Activated T-cell treated with anti-CD3 and anti-CD28 coated beads for 4 hours (primary cell): ENCODE results near the gene DLX4.

Experiments used
- DNase-seq: peaks from one replicate; pipeline ENCODE4 v3.0.0-alpha.2; 2020

DLX4 gene

DNA sequence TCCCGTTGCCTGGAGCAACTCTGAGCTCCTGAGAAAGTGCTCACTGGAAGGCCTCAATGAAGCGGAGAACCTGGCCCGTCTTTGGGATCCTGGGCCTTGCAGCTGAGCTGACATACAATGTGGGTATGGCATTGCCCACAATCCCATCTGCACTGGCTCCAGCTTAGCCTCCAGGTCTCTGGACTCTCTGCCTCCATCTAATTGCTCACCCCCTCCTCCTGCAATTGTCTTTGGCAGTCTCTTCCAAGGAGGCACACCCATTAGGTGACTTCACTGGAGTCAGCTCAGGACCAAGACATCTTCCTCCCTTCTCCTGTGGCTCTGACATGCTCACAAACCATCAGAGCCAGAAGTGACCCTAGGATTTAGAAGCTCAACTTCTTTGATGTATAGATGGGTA is 1.5 kb downstream of the DLX4 start:
- DNase-seq = no peak

DNA sequence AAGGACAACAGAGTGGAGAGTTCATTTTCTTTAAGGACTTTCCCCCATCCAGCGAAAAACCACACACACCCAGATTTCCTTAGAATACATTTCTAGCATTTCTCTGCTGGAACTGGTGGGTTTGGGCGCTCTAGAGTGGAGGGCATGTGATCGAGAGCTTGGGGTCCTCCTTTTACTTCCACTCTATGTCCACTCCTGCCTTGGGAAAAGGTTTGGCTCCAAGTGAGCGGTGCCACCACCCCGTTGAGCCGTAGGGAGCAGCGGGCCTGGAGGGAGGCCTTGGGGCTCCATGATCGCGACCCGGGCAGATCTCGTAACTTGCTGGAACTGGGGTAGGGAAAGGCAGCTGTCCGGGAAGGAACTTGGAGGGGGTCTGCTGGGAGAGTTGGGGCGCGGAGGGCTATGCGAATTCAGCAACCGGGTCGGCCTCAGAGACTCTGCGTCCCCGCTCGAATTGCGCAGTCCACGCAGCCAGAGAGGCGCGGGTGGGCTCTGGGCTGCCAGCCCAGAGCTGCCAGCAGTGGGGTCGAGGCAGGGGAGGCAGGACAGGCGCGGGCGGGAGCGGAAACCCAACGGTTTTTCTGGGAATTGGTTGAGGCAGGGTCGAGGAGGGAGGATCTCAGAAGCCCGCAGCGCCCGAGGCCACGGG is 2.3 kb downstream of the DLX4 start:
- DNase-seq = no peak

DNA sequence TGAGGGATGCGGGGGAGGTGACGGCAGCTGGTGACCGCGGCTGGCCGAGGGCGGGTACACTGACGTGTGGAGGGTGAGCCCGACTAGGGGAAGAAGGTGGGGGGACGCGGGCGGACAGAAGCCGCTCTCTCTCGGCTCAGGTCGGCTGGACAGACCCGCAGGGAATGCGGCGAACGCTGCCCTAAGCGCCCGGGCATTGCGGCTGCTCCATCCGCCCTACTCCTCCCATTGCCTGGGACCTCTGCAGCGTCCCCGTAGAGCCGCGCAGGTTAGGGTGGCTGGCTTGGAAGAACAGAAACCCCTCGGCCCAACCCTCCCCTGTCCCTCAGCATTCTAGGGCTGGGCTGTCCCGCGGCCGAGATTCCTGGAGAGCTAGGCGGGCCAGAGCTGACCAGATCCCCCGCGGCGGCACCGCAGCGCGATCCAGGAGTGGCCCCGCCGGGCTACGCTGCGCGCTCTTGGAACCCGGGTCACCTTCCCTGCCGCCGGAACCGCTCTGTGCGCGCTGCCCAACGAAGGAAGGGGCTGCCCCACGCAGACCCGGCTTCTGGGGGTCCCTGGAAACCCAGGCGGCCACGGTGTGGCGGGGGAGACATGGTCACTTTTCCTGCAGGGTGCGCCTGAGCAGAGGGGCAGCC is 3.0 kb downstream of the DLX4 start:
- no peak for DNase-seq

DNA sequence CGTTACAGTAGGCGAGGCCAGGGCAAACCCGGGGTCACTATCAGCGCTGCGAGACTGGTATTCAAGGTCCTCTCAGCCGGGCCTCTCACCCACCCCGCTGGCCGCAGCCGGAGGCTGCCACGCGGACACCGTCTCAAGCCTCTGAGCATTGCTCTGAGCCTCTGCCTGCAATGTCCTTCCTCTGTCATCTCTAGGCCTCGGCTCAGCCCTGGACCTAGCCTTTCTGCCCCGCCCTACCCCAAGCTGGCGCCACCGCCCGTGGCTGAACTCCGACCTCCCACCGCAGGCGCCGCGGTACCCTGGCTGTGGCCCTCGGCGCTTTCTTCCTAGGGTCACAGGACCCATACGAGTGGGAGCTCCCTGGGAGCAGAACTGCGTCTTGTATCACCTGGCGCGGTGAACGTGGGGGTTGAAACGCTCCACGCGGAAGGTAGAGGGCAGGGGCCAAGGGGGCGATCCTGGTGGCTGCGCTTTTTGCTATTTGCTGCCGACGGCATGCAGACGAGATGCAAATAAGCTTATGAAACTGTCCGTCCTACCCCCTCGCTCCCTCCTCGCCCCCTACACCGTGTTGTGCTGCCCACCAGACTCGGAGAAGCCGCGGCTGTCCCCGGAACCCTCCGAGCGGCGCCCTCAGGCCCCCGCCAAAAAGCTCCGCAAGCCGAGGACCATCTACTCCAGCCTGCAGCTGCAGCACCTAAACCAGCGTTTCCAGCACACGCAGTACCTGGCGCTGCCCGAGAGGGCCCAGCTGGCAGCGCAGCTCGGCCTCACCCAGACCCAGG is 3.7 kb downstream of the DLX4 start:
- no peak for DNase-seq

DNA sequence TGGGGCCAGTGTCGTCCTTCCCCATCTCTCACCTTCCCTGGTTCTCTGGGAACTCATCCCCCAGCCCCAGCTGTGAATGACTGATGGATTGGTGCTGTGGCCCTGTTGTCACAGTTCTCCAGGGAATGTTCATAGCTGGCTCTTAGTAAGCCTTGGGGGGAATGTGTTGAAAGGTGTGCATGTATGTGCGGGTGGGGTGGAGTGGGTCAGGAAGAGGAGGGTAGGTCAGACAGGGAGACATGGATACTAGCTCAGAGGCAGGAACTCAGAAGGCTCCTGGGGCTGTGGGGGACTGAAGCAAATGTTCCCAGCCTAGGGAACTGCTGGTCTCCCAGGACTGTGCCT is 4.3 kb downstream of the DLX4 start:
- no peak for DNase-seq

DNA sequence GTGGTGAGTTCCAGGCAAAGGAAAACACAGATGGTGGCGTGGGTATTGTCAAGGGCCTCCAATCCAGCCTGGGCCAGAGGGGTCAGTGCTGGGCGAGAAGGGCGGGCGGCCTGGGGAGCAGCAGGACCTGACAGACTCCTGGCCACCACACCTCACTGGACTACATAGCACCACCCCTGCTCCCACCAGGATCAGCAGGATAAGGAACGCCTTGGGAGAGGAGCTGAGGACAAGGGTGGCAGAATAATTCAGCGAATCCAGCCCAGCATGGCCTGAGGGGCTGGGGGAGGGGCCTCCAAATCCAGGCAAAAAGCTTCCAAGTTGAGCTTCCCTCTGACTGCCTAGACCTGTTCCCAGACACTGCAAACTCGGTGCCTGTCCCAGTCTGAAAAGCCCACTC is 6.5 kb downstream of the DLX4 start:
- no peak for DNase-seq

DNA sequence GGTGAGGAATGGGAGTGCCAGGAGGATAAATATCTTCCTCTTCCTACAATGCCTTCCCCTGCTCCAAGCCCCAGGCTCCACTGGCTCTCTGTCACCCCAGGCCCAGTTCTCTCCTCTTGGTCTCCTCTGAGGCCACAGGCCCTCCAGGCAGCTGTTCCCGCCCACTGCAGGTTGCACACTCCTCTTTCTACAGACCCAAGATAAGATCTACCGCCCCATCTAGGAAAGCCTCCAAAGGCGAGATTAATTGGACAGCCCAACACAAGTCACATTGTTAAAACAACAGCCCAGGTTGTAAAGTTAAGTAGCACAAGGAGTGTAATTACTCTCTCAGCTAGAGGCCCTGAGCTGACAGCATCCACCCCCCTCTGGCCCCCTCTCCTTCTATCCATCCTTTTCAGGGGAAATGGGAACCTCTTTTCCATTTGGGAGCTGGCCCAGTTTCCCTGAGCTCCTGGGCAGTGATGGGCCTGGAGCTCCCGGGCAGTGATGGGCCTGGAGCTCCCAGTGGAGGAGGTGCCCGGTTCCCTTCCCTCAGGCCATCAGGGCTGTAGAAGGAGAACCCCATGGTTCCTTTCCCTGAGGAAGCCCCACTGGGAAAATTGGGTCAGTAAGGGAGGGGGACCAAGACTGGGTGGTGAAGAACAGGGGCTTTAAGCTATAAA is 7.3 kb downstream of the DLX4 start:
- no peak for DNase-seq

DNA sequence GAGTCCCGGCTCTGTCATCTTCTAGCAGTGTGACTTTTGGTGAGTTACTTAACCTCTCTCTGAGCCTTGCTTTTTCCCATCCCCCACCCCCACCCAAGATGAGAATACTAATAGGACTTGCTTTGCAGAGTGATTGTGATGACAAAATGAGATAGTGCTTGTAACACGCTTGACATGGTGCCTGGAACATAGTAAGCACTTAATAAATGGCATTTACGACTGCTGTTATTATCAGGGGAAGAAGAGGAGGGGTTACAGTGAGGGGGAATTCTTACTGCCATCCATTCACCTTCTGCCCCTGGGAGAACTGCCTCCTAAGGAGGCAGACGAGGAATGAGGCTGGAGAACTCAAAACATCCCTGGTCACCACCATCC is 7.8 kb downstream of the DLX4 start:
- no peak for DNase-seq

DNA sequence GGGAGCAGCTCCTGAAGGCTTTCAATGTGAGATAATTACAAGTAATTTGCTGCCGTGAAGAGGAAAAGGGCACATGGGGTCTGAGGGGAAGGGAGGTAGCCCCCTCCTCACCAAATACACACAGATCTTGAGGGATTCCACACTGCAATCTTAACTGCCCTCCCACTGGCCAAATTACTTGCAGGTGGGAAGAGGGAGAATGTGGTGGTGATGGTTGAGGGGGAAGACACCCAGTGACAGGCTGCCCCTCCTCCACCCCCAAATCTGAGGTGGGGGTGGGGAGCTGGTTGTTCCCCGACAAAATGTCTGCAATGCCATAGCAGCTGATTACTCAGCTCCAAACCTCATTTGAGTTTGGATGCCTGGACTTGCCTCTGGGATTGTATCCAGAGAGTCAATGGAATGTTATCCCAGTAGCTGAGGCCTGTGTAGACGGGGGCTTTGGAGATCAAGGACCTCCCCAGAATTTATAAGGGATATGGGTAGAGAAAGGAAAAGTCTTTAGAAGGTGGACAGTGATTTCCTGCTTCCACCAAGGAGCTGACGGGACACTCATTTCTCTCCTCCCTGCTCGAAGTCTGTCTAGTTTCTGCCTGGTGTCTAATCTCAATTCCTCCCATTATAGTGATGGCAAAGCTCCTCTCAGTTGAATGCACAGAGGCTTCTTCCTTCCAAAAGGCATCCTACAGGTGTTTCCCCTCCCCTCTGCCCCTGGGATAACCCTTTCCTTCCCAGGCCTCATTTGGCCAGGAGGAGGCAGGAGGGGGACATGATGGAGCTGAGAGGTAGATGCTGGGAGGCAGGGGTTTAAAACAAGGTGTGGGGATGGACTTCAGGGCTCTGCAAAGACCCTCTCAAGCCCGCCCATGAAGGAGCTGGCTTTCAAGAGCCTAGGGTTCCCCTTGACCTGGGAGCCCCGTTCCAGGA is 8.7 kb downstream of the DLX4 start:
- no peak for DNase-seq

DNA sequence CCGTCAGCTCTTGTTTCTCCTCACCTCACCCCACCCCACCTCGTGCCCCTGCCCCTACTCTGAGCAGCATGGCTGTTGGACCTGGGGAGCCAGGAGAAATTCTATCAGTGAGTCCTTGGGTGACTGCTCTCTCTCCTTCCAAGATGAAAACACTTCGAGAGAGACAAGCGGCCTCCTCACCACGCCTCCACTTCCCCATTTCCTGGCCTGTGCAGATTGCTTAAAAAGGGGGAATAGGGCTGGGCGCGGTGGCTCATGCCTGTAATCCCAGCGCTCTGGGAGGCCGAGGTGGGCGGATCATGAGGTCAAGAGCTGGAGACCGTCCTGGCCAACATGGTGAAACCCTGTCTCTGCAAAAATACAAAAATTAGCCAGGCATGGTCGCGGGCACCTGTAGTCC is 9.5 kb downstream of the DLX4 start:
- DNase-seq = no peak

DNA sequence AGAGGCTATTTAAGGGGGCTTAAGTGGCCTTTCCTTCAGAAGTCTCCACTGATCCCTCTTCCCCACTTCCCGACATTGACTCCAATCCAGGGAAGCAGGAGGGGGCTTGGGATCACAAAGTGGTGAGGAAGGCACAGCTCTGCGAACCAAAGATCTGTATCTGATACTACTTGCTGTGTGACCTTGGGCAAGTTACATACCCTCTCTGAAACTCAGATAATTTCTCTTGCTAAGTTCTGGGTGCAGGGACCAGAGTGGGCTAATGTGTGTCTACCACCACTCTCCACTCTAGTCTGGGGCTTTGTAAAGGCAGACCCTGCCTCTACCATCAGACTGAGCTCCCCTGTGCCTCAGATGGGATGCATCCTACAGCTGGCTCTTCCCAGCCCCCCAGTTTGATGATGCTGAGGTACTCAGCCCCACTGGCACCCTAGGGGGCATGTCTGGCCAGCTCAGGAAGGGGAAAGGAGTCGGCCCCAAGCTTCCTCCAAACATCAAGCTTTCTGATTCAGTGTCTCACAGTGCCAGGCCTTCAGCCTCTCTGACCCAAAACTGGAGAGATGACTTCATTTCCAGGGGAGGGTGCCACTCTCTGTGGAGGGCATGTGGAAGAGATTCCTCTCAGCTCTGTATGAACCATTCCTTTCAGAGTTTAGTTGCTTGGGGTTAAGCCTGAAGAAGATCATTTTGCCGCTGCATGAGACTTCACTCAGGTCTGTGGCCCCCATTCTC is 10.9 kb downstream of the DLX4 start:
- no peak for DNase-seq

DNA sequence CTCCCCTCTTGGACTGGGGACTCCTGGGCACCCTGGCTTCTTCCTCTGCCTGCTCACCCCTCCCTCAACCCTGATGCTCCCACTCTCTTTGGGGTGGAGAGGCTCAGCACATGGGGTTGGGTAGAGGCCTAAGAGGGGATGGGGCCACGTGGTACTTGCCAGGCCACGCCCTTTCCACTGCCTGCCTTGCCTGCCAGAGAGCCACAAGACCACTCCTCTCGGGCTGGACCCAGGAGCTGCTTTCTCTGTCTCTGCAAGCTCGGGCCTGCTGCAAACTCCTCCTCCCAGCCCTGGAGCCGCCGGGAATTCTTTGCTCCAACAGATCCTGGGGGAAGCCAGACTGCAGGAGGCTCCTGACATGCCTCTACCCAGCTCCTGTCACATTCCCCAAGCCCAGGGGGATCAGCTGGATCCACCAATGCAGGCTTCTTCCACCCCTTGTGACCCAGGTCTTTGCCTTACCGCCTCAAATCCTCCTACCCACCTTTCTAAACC is 11.8 kb downstream of the DLX4 start:
- DNase-seq = no peak

DNA sequence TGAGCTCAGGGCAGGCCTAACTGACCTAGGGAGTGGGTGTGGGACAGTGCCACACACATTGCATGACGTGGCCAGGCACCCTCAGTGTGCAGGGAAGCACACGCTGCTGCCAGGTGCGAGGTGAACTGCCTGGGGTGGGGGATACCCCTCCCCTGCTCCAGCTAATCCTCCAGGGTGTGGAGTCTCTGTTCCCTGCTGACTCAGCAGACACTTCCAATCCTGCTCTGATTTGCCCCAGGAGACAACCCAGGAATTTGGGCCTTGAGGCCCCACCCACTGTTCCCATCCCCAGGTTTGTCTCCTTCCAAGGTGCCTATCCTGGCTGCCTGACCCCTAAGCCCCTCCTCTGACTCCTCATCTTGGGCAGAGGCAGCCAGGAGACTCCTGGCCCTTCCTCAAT is 15.3 kb downstream of the DLX4 start:
- no peak for DNase-seq

DNA sequence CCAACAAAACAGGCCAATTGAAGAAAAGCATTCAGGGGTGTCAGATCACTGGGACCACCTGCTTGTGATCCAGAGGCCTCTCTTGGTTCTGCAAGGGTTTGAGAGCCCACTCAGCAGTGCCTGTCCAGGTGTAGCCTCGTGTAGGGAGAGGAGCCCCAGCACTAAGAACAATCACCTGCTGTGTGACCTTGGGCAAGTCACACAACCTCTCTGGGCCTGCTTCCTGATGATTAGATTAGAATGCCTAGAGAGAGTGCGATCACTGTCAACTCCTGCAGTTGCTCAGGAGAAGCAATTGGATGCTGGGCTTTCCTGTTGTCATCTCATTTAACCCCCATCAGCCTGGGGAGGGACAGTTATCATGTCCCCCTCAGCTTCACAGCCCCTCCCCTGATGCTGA is 15.8 kb downstream of the DLX4 start:
- DNase-seq = no peak

DNA sequence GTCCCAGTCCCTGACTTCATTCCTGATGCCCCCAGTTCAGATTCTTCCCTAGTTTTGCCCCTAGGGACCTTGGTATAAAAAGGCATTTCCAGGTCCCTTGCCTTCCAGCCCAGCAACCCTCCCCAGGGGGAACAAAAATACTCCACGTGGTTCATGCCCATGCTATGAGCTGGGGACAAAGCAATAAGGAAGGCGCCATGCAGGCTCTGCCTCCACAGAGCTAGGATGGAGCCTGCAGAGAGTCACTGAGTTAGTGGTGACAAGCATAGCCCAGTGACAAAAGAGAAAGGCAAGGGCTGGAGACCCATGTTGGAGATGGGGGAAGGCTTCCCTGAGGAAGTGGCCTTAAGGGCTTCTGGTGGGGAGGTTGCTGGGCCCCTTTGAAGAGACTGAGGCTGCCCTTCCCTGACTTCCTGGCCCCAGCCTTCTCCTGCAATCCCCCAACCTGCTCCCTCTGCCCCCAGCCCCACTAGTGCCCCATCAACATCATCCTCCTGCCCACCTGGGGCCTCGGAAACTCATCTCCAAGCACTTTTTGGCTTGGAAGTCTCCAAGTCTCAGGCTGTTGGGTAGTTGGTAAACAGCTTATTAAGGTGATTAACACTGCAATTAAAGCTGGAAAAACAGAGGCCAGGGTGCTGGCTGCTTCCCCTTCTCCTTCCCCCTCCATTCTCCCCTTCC is 16.5 kb downstream of the DLX4 start:
- no peak for DNase-seq

DNA sequence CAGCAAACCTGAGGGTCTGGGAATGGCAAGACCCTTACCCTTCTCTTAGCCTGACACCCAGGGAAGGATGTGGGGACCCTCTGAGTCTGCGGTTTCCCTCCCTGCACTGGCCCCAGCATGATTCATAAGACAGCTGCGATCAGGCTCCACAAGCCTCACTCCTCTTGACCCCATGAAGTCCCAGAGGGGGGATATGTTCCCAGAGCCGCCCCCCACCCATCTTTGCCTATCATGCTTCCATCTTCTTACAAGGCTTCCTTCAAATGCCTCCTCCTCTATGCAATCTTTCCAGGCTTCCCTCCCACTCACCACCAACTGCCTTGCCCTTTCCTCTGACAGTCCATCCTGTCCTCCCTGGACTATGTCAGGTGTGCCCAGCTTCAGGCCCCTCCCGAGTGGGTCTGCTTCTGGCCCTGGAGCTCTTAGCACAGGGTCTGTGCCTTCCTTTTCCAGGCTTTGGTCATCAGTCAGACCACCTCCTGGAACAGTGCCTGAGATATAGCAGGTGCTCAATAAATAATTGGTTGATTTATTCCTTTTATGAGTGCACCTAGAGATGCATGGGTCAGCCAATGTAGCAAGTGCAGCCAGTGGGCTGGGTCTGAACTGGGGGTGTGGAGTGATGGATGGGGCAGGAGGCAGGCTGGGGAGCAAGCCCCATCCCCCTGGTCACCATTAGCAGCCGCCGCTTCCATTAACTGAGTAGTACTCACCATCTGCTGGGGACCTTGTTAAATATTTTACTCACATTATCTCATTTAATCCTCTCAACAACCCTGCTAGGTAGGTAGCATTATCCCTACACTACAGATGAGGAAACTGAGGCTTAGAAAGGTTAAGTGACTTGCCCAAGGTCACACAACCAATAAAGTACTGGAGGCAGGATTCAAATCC is 17.7 kb downstream of the DLX4 start:
- DNase-seq = no peak

DNA sequence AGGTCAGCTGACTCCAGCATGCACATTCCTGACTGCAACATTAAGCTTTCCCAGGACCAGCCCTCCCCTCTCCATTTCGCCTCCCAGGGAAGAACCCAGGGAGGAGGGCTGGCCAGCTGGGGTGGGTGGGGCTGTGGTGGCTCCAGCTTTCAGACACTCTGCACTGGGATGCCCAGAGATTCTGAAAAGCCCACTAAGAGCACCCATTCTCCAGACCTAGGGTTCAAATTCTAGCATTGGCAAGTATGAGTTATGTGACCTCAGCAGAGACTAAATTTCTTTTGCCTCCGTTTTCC is 18.2 kb downstream of the DLX4 start:
- DNase-seq = no peak

DNA sequence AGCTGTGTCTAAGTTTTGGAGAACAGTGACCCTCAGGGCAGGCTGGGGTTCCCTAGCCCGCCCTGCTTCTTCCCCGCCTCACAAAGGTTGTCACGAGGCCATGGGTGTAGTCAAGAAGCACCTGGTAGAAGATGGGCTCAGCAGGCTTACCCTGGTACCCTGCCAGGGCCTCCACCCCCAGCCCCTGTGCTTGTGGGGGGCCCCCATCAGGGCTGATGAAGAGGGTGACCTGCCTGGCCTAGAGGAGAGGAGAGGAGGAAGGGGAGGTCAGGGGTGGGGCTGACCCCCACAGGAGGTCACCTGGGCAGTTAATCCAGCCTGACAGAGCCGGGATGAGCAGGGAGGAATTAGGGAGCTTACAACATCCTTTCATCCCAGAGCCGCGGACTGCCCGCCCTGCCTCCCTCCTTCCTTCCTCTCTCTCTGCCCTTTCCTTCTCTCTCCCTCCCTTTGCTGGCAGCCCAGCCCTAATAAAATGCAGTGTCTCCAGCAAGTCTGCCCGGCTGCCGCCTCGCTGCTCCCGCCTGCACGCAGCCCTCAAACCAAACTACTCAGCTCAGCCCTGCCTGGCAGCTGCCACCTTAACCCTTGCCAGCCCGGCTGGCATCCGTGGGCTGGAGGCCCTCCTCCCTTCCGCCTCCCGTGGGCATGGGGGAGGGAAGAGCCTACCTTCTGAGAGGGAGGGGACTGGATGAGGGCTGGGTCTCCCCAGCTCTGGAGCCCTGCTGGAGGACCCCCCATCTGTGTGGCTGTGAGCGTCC is 18.9 kb downstream of the DLX4 start:
- no peak for DNase-seq

DNA sequence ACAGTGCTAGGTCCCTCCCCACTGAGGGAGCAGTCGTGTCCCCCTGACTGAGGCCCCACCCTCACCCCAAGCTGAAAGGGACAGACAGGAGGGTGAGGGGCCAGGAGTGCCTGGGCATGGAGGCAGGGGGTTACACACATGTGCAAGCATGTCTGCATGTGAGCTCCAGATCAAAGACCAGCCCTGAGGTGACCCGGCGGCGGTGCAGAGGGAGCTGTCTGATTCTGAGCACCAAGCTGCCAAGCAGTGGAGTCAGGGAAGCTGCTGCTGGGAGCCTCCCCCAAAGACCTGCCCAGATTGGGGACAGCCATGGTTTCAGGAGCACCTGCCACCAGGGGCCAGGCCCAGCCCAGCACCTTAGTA is 20.5 kb downstream of the DLX4 start:
- no peak for DNase-seq

DNA sequence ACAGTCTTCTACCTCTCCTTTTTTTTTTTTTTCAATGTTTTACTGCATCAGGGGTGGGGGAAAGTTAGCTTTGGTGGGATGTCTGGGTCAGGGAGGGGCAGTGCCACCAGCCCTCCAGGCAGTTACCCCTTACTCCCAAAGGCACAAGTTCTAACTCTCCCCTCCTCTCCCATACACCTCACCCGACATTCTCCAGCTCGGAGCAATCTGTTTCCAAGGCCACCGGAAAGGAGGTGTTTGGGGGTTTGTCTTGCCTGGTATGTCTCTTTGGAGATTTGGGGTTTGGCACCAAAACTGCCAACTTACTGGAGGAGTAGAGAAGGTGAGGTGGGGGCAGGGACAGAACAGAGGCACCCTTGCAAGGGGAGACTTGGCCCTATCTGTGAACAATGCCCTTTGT is 21.3 kb downstream of the DLX4 start:
- no peak for DNase-seq
